Natural killer cell (primary cell): ENCODE data around the gene RFT1. TPM values are rescaled to one million over a fixed set of nuclear protein-coding genes. Genes with fewer than 3 reads are reported as not detected.
A peak's percentile ranks its signal among the peaks of the same experiment; 100 is the strongest.

Source experiments
- ATAC-seq, 3 donors: fragments of 150-1000 bp in 2 of 3; fragments of 200-7000 bp in 1 of 3; cut with Tn5 transposase; 1 replicate in 1 of 3; 2 replicates in 2 of 3; pipeline ENCODE4 v1.10.0; 2021; ENCODE audit warnings: mild to moderate bottlenecking in 2 of 3, moderate library complexity in 2 of 3
- DNase-seq, 2 donors: peaks; one replicate each; pipeline versions ENCODE4 v3.0.0 to v3.0.0-alpha.2; 2013 to 2021; ENCODE audit warnings: mixed read lengths in 1 of 2
- H3K27ac ChIP-seq: one replicate; pipeline ENCODE4 v1.5.1; 2013; ENCODE audit warnings: mild to moderate bottlenecking, low read length
- H3K27me3 ChIP-seq: one replicate; pipeline ENCODE4 v1.6.1; 2013; ENCODE audit warnings: low read length; ENCODE audit not compliant: control insufficient read depth, insufficient read depth
- H3K36me3 ChIP-seq: one replicate; pipeline ENCODE4 v1.6.1; 2013; ENCODE audit warnings: low read length; ENCODE audit not compliant: control insufficient read depth, insufficient read depth
- H3K4me1 ChIP-seq: one replicate; pipeline ENCODE4 v1.6.1; 2013; ENCODE audit warnings: low read length; ENCODE audit not compliant: control insufficient read depth, insufficient read depth
- H3K4me3 ChIP-seq: one replicate; pipeline ENCODE4 v1.5.1; 2013; ENCODE audit warnings: low read length
- H3K9me3 ChIP-seq: one replicate; pipeline ENCODE4 v1.6.1; 2013; ENCODE audit warnings: low read length; ENCODE audit not compliant: control insufficient read depth, insufficient read depth
- H3K27ac Mint-ChIP-seq, 2 donors: one replicate each; pipeline ENCODE4 v1.8.0; 2022; ENCODE audit warnings: mild to moderate bottlenecking in 2 of 2, mixed read lengths in 2 of 2, moderate library complexity in 1 of 2
- H3K27me3 Mint-ChIP-seq, 2 donors: one replicate each; pipeline ENCODE4 v1.8.0; 2022; ENCODE audit warnings: low read depth in 2 of 2, mixed read lengths in 2 of 2
- H3K36me3 Mint-ChIP-seq: one replicate; pipeline ENCODE4 v1.8.0; 2022; ENCODE audit warnings: mixed read lengths
- H3K4me1 Mint-ChIP-seq, 2 donors: one replicate each; pipeline ENCODE4 v1.8.0; 2022; ENCODE audit warnings: mixed read lengths in 2 of 2
- H3K4me3 Mint-ChIP-seq: one replicate; pipeline ENCODE4 v1.8.0; 2022; ENCODE audit warnings: mild to moderate bottlenecking, moderate library complexity, mixed read lengths
- H3K9me3 Mint-ChIP-seq, 2 donors: one replicate each; pipeline ENCODE4 v1.8.0; 2022; ENCODE audit warnings: mixed read lengths in 2 of 2
- CTCF ChIP-seq: fragments of 200-600 bp; IDR thresholded peaks from one replicate; pipeline ENCODE4 v1.8.0; 2022; ENCODE audit warnings: antibody characterized with exemption
- WGBS: methylation state at CpG from one replicate; pipeline ENCODE4 v1.1.7; 2013; ENCODE audit warnings: missing lambda C conversion rate; ENCODE audit not compliant: insufficient coverage; 5-methylcytosine and 5-hydroxymethylcytosine counted together
- intact Hi-C: fragments of 100-400 bp; cut with micrococcal nuclease; formaldehyde crosslinking; loops from one replicate; pipeline ENCODE4 v1.14.2; 2022
- total RNA-seq, 4 donors: library from RNA; stranded (reverse); fragments of 120-200 nt in 1 of 4; gene quantifications; one replicate each; pipeline versions ENCODE4 v1.2.3 to v1.2.4, GENCODE V29; 2013 to 2022

The RFT1 gene
- total RNA-seq, 3 donors from 2014 or later (not counting 1 experiment from before 2014, with no cell fraction given) = 13.3 to 17.2 (median 14.1) TPM

GRCh38 chr3:53160061-53160659 lies 29.9 kb upstream of the RFT1 start:
- WGBS = 42% methylated on average over 4 of the region's 4 CpGs
- H3K9me3 Mint-ChIP-seq = no peaks in the 10 kb centered on the region
- peak overlapping the region; percentile 60 for H3K27ac ChIP-seq
- TF ChIP-seq CTCF = no peak
- DNase-seq (no peak), ATAC-seq (no peak)
- H3K4me3 ChIP-seq = peak overlapping the region; percentile 60
- H3K27me3 Mint-ChIP-seq = peaks cover 17 to 23% of the 10 kb centered on the region in 2 donors
- H3K4me1 ChIP-seq = peaks cover 50% of the 10 kb centered on the region
- H3K4me3 Mint-ChIP-seq = peak overlapping the region; percentile 93
- H3K4me1 Mint-ChIP-seq = peaks cover 23 to 36% of the 10 kb centered on the region in 2 donors
- no peaks in the 10 kb centered on the region for H3K9me3 ChIP-seq
- no peaks in the 10 kb centered on the region for H3K36me3 Mint-ChIP-seq
- intact Hi-C loops = loop anchor here (5.0 kb wide), 1 partner anchor 37 kb away; no protein-coding TSS in a partner anchor
- H3K27ac Mint-ChIP-seq = peak overlapping the region; percentile 82 to 94
- no peaks in the 10 kb centered on the region for H3K36me3 ChIP-seq
- H3K27me3 ChIP-seq = peaks cover 14% of the 10 kb centered on the region

- Histone ChIP-seq H3K4me1 (peaks cover 42% of the 10 kb centered on the region), H3K4me3 (no peak overlapping the region), H3K36me3 (no peaks in the 10 kb centered on the region), H3K27ac (no peak overlapping the region), H3K27me3 (peaks cover 17% of the 10 kb centered on the region), H3K9me3 (no peaks in the 10 kb centered on the region)
- Mint-ChIP-seq H3K36me3 (no peaks in the 10 kb centered on the region), H3K9me3 (no peaks in the 10 kb centered on the region), H3K4me3 (peak overlapping the region; percentile 40), H3K4me1 (peaks cover 23 to 35% of the 10 kb centered on the region in 2 donors), H3K27ac (peak overlapping the region in 1 of 2 donors; percentile 94), H3K27me3 (peaks cover 17 to 26% of the 10 kb centered on the region in 2 donors)
- intact Hi-C loops = loop anchor here (5.0 kb wide), 1 partner anchor 38 kb away; no protein-coding TSS in a partner anchor
- ATAC-seq (no peak), DNase-seq (no peak)
- TF ChIP-seq CTCF = no peak
- 81% methylated on average over 8 of the region's 9 CpGs for WGBS
Measured at GRCh38 chr3:53159156-53160060, 29.2 kb upstream of the RFT1 start.

- H3K4me1 ChIP-seq = peaks cover 36% of the 10 kb centered on the region
- no peak for ATAC-seq
- Mint-ChIP-seq H3K4me3 (no peak overlapping the region), H3K27me3 (peaks cover 17 to 28% of the 10 kb centered on the region in 2 donors), H3K27ac (no peak overlapping the region), H3K36me3 (no peaks in the 10 kb centered on the region), H3K4me1 (peaks cover 23 to 34% of the 10 kb centered on the region in 2 donors), H3K9me3 (no peaks in the 10 kb centered on the region)
- no peak overlapping the region for H3K27ac ChIP-seq
- H3K36me3 ChIP-seq = no peaks in the 10 kb centered on the region
- intact Hi-C loops = no loop called here
- H3K27me3 ChIP-seq = peaks cover 17% of the 10 kb centered on the region
- no peak overlapping the region for H3K4me3 ChIP-seq
- H3K9me3 ChIP-seq = no peaks in the 10 kb centered on the region
- TF ChIP-seq CTCF = no peak
- WGBS = 52% methylated on average over 2 of the region's 2 CpGs
- DNase-seq = no peak
Measured at GRCh38 chr3:53158765-53159155, 28.5 kb upstream of the RFT1 start.
